SU-DHL-6 (cell line): ENCODE data around the gene CFAP251.

Experiments used
- H2AFZ ChIP-seq: fragments of 200-600 bp; sonication (generic); 2 replicates; pipeline ENCODE4 v1.6.1; 2014; ENCODE audit warnings: low read depth, mild to moderate bottlenecking, moderate library complexity, mixed read lengths, antibody characterized with exemption, low read length; ENCODE audit not compliant: severe bottlenecking
- H3F3A ChIP-seq: fragments of 200-600 bp; shearing (Covaris generic); 2 replicates; pipeline ENCODE4 v1.6.0; 2016; ENCODE audit warnings: antibody characterized with exemption, mild to moderate bottlenecking; ENCODE audit not compliant: insufficient read depth
- H3K27ac ChIP-seq: fragments of 200-600 bp; sonication (generic); 2 replicates; pipeline ENCODE4 v1.5.1; 2016; ENCODE audit warnings: low read depth, mild to moderate bottlenecking, low read length, moderate library complexity, mixed read lengths
- H3K27me3 ChIP-seq: fragments of 200-600 bp; sonication (generic), shearing (Covaris generic); 2 replicates; pipeline ENCODE4 v1.6.0; 2014; ENCODE audit warnings: mild to moderate bottlenecking, low read length
- H3K36me3 ChIP-seq: fragments of 200-600 bp; sonication (generic); 2 replicates; pipeline ENCODE4 v1.6.1; 2014; ENCODE audit warnings: mild to moderate bottlenecking, low read length, mixed read lengths
- H3K4me2 ChIP-seq: fragments of 300-600, 200-600 bp; shearing (Covaris generic), sonication (generic); 2 replicates; pipeline ENCODE4 v1.6.0; 2014; ENCODE audit warnings: low read length, low read depth, mild to moderate bottlenecking; ENCODE audit not compliant: poor library complexity, severe bottlenecking
- H3K4me3 ChIP-seq: fragments of 200-600 bp; sonication (generic); 2 replicates; pipeline ENCODE4 v1.5.1; 2014; ENCODE audit warnings: antibody characterized with exemption, low read length, mild to moderate bottlenecking, mixed read lengths; ENCODE audit not compliant: insufficient read depth, poor library complexity, severe bottlenecking
- H3K79me2 ChIP-seq: fragments of 200-600 bp; sonication (generic); 2 replicates; pipeline ENCODE4 v1.6.1; 2014; ENCODE audit warnings: mild to moderate bottlenecking, low read length, moderate library complexity; ENCODE audit not compliant: insufficient read depth
- H3K9ac ChIP-seq: fragments of 200-600 bp; sonication (generic); 2 replicates; pipeline ENCODE4 v1.7.0; 2014; ENCODE audit warnings: mild to moderate bottlenecking, low read length
- H3K9me2 ChIP-seq: fragments of 200-600 bp; sonication (generic); replicated peaks from 2 replicates; pipeline ENCODE4 v1.6.1; 2014; ENCODE audit warnings: low read length; ENCODE audit not compliant: insufficient read depth
- H3K9me3 ChIP-seq: fragments of 200-600 bp; sonication (generic); 2 replicates; pipeline ENCODE4 v1.6.1; 2014; ENCODE audit warnings: low read length, mixed read lengths; ENCODE audit not compliant: insufficient read depth
- H4K20me1 ChIP-seq: fragments of 200-600 bp; sonication (generic); 2 replicates; pipeline ENCODE4 v1.6.1; 2014; ENCODE audit warnings: low read depth, mild to moderate bottlenecking, antibody characterized with exemption, low read length, moderate library complexity, mixed read lengths
- CTCF ChIP-seq: fragments of 200-600 bp; sonication (generic); IDR thresholded peaks from one replicate; pipeline ENCODE4 v1.5.1; 2017; ENCODE audit warnings: antibody characterized with exemption, mild to moderate bottlenecking, low read length, moderate library complexity; ENCODE audit not compliant: insufficient read depth, poor library complexity, severe bottlenecking
- EZH2phosphoT487 ChIP-seq: fragments of 200-600 bp; sonication (generic), shearing (Covaris generic); conservative IDR thresholded peaks from 2 replicates; pipeline ENCODE4 v1.6.1; 2018; ENCODE audit warnings: mild to moderate bottlenecking, antibody characterized with exemption, low read length, moderate library complexity, mixed read lengths

The CFAP251 gene

GRCh38 chr12:122001466-122002209 lies 83.2 kb downstream of the CFAP251 start:
- Histone ChIP-seq H3K4me2 (peak overlapping the region; percentile 64), H3K36me3 (peaks cover 32% of the 10 kb centered on the region), H3K4me3 (no peak overlapping the region), H4K20me1 (no peaks in the 10 kb centered on the region), H3K9me2 (no peaks in the 10 kb centered on the region), H3K79me2 (peaks cover 53% of the 10 kb centered on the region), H3K27ac (peak overlapping the region; percentile 100), H3K9ac (peak overlapping the region; percentile 0; the same call in 1 of the 2 replicates), H3K27me3 (no peaks in the 10 kb centered on the region), H3K9me3 (no peaks in the 10 kb centered on the region), H3F3A (peaks cover 91% of the 10 kb centered on the region), H2AFZ (no peak overlapping the region)
- TF ChIP-seq EZH2phosphoT487: no peak
- TF ChIP-seq CTCF: no peak

DNA sequence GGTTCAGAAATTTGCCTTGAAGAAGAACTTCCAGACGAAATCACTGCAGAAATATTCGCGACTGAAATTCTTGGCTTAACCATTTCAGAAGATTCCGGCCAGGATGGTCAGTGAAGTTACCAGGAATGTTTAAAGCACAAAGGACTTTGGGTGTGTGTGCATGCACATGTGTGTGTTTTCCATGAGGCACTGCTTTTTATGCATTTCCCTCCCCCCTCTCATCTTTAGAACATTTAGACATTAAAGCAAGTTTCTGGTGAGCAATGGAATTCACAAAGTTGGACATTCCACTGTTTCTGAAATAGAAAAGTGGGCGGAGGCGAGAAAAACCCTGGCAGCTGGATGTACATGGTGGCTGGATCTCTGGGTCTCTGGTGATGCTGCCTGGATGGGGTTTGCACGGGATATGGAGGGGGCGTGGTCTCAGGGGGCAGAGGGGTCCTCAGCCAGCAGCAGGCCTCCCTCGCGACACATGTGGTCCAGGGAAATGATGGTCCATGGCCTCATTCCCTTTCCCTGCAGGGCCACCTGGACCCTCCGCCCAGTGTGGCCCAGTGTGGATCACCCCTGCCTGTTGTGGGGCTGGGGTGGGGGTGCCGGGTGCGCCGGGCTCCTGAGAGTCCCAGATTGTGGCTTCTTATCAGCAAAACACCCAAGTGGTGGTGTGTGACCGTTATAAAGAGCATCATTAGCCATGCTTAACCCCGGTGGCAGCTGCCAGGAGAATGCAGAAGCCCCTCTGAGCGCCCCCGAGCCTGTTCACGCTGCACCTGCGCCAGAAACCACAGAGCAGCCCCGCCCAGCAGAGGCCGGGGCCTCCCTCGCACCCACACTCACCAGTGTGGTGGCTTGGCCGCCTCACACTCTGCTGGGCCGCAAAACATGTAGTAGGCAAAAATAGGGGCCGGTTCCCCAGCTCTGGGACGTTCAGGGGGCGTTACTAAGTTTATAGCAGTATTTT lies 85.5 kb downstream of the CFAP251 start:
- peak overlapping the region; percentile 64 for H3K4me2 ChIP-seq
- no peaks in the 10 kb centered on the region for H4K20me1 ChIP-seq
- H3K9ac ChIP-seq: peak overlapping the region; percentile 56
- H3K36me3 ChIP-seq: peaks cover 23% of the 10 kb centered on the region
- no peaks in the 10 kb centered on the region for H3K9me2 ChIP-seq
- no peak overlapping the region for H2AFZ ChIP-seq
- H3K79me2 ChIP-seq: peaks cover 34% of the 10 kb centered on the region
- H3K27me3 ChIP-seq: no peaks in the 10 kb centered on the region
- peaks cover 92% of the 10 kb centered on the region for H3F3A ChIP-seq
- H3K27ac ChIP-seq: peak overlapping the region; percentile 100
- H3K4me3 ChIP-seq: peak overlapping the region; percentile 18
- TF ChIP-seq EZH2phosphoT487 (no peak), CTCF (no peak)
- H3K9me3 ChIP-seq: no peaks in the 10 kb centered on the region

- Histone ChIP-seq H3K9me3 (no peaks in the 10 kb centered on the region), H3K4me2 (peak overlapping the region; percentile 92), H4K20me1 (no peaks in the 10 kb centered on the region), H3K27ac (peak overlapping the region; percentile 100), H3K4me3 (peak overlapping the region; percentile 46), H3K27me3 (no peaks in the 10 kb centered on the region), H3F3A (peaks cover 89% of the 10 kb centered on the region), H2AFZ (no peak overlapping the region), H3K9ac (peak overlapping the region; percentile 80), H3K79me2 (peaks cover 27% of the 10 kb centered on the region), H3K36me3 (peaks cover 16% of the 10 kb centered on the region), H3K9me2 (no peaks in the 10 kb centered on the region)
- TF ChIP-seq EZH2phosphoT487 (no peak), CTCF (no peak)
These were observed 86.3 kb downstream of the CFAP251 start for GRCh38 chr12:122004633-122005071.
